KOPT-K1 (cell line): ENCODE results near the gene TUBG1.

Experiments
- H3K27ac ChIP-seq: fragments of 200-600 bp; sonication (generic); 2 replicates; pipeline ENCODE4 v1.5.1; 2016; ENCODE audit warnings: antibody characterized with exemption, mild to moderate bottlenecking, low read depth, low read length; ENCODE audit not compliant: poor library complexity, severe bottlenecking
- H3K36me3 ChIP-seq: fragments of 200-600 bp; sonication (generic); 2 replicates; pipeline ENCODE4 v1.5.1; 2017; ENCODE audit warnings: antibody characterized with exemption, mild to moderate bottlenecking, low read length, moderate library complexity; ENCODE audit not compliant: insufficient read depth
- H3K9me3 ChIP-seq: fragments of 200-600 bp; sonication (generic); 2 replicates; pipeline ENCODE4 v1.5.1; 2017; ENCODE audit warnings: antibody characterized with exemption, low read length, mild to moderate bottlenecking; ENCODE audit not compliant: insufficient read depth, poor library complexity, severe bottlenecking

Gene TUBG1

GRCh38 chr17:42571435-42572225, 37.9 kb upstream of the TUBG1 start:
- Histone ChIP-seq H3K9me3 (no peaks in the 10 kb centered on the region), H3K36me3 (peaks cover 81% of the 10 kb centered on the region), H3K27ac (no peak overlapping the region)

- Histone ChIP-seq H3K9me3 (no peaks in the 10 kb centered on the region), H3K36me3 (peaks cover 81% of the 10 kb centered on the region), H3K27ac (no peak overlapping the region)
Observed at GRCh38 chr17:42573095-42573494, 36.4 kb upstream of the TUBG1 start.

- H3K36me3 ChIP-seq: peaks cover 71% of the 10 kb centered on the region
- no peaks in the 10 kb centered on the region for H3K9me3 ChIP-seq
- H3K27ac ChIP-seq: no peak overlapping the region
Observed at GRCh38 chr17:42574463-42574862, 35.0 kb upstream of the TUBG1 start.

GRCh38 chr17:42577140-42577531, 32.3 kb upstream of the TUBG1 start:
- Histone ChIP-seq H3K36me3 (peaks cover 71% of the 10 kb centered on the region), H3K27ac (peak overlapping the region; percentile 92)

GRCh38 chr17:42577532-42578281, 31.8 kb upstream of the TUBG1 start, which contains the start of gene PSMC3IP:
PSMC3IP (minus strand) TSS chr17:42577729; CDS start chr17:42577686, 43 bp downstream.
- Histone ChIP-seq H3K9me3 (no peaks in the 10 kb centered on the region), H3K36me3 (peaks cover 71% of the 10 kb centered on the region), H3K27ac (peak within 1 kb of the TSS; percentile 92)

More at GRCh38 chr17:42577140-42577531, 32.3 kb upstream of the TUBG1 start:
- H3K9me3 ChIP-seq: no peaks in the 10 kb centered on the region

GRCh38 chr17:42578282-42578869, 31.1 kb upstream of the TUBG1 start:
- H3K36me3 ChIP-seq: peaks cover 71% of the 10 kb centered on the region
- H3K9me3 ChIP-seq: no peaks in the 10 kb centered on the region
- H3K27ac ChIP-seq: peak overlapping the region; percentile 92

- H3K36me3 ChIP-seq: peaks cover 71% of the 10 kb centered on the region
- no peak overlapping the region for H3K27ac ChIP-seq
- no peaks in the 10 kb centered on the region for H3K9me3 ChIP-seq
Observed at GRCh38 chr17:42579794-42580551, 29.5 kb upstream of the TUBG1 start.

GRCh38 chr17:42581744-42582270, 27.7 kb upstream of the TUBG1 start:
- Histone ChIP-seq H3K36me3 (peaks cover 75% of the 10 kb centered on the region), H3K9me3 (no peaks in the 10 kb centered on the region), H3K27ac (no peak overlapping the region)

GRCh38 chr17:42584880-42585279, 24.6 kb upstream of the TUBG1 start:
- H3K9me3 ChIP-seq: no peaks in the 10 kb centered on the region
- H3K36me3 ChIP-seq: peaks cover 97% of the 10 kb centered on the region
- no peak overlapping the region for H3K27ac ChIP-seq

- no peak overlapping the region for H3K27ac ChIP-seq
- no peaks in the 10 kb centered on the region for H3K9me3 ChIP-seq
- peaks cover 97% of the 10 kb centered on the region for H3K36me3 ChIP-seq
Observed at GRCh38 chr17:42585353-42585752, 24.1 kb upstream of the TUBG1 start.

GRCh38 chr17:42586514-42587230, 22.8 kb upstream of the TUBG1 start:
- H3K27ac ChIP-seq: no peak overlapping the region

GRCh38 chr17:42590886-42591285, 18.6 kb upstream of the TUBG1 start:
- Histone ChIP-seq H3K27ac (no peak overlapping the region), H3K9me3 (no peaks in the 10 kb centered on the region), H3K36me3 (peaks cover 66% of the 10 kb centered on the region)

More at GRCh38 chr17:42586514-42587230, 22.8 kb upstream of the TUBG1 start:
- Histone ChIP-seq H3K36me3 (peaks cover 98% of the 10 kb centered on the region), H3K9me3 (no peaks in the 10 kb centered on the region)

GRCh38 chr17:42591411-42591810, 18.1 kb upstream of the TUBG1 start:
- peaks cover 62% of the 10 kb centered on the region for H3K36me3 ChIP-seq
- H3K27ac ChIP-seq: no peak overlapping the region
- no peaks in the 10 kb centered on the region for H3K9me3 ChIP-seq

- no peak overlapping the region for H3K27ac ChIP-seq
- no peaks in the 10 kb centered on the region for H3K9me3 ChIP-seq
- H3K36me3 ChIP-seq: peaks cover 19% of the 10 kb centered on the region
Observed at GRCh38 chr17:42596386-42596785, 13.1 kb upstream of the TUBG1 start.
